A673 (cell line): ENCODE results near the gene OSBPL8. TPM values are rescaled to one million over a fixed set of nuclear protein-coding genes. Genes with fewer than 3 reads are reported as not detected.
A peak's percentile ranks its signal among the peaks of the same experiment; 100 is the strongest.

ENCODE experiments used
- BruUV-seq: library from RNA; stranded (reverse); fragments of 400-500 nt; replicated peaks from 2 replicates; lab custom pipeline; 2021; lab: Mats Ljungman, UMichigan
- CTCF ChIA-PET: fragments of 300-600 bp; sonication (Branson Sonifier 250); formaldehyde crosslinking; loops from one replicate; lab custom pipeline; 2022; ENCODE audit warnings: antibody characterized with exemption; lab: Charles Lee
- POLR2A ChIA-PET: fragments of 300-600 bp; sonication (Branson Sonifier 250); formaldehyde crosslinking; loops from one replicate; lab custom pipeline; 2022; ENCODE audit warnings: antibody characterized with exemption; ENCODE audit not compliant: low non-redundant PET; lab: Charles Lee
- DNase-seq: peaks from one replicate; pipeline ENCODE4 v3.0.0-alpha.2; 2015; ENCODE audit warnings: low spot score
- H3K27ac ChIP-seq: fragments of 200-600 bp; sonication (generic); 2 replicates; pipeline ENCODE4 v1.5.1; 2016; ENCODE audit warnings: mixed run types, low read depth, mild to moderate bottlenecking, mixed read lengths, antibody characterized with exemption, low read length; ENCODE audit not compliant: poor library complexity, severe bottlenecking
- H3K27me3 ChIP-seq: fragments of 200-600 bp; sonication (generic); replicated peaks from 2 replicates; pipeline ENCODE4 v1.6.1; 2017; ENCODE audit warnings: mixed run types, low read depth, mild to moderate bottlenecking, mixed read lengths, antibody characterized with exemption, low read length; ENCODE audit not compliant: insufficient read depth, poor library complexity
- H3K36me3 ChIP-seq: fragments of 200-600 bp; sonication (generic); 2 replicates; pipeline ENCODE4 v1.6.1; 2016; ENCODE audit warnings: mixed run types, mild to moderate bottlenecking, mixed read lengths, antibody characterized with exemption, low read length; ENCODE audit not compliant: insufficient read depth, poor library complexity, severe bottlenecking
- H3K4me1 ChIP-seq: fragments of 200-600 bp; sonication (generic); 2 replicates; pipeline ENCODE4 v1.6.1; 2017; ENCODE audit warnings: mixed run types, mild to moderate bottlenecking, mixed read lengths, antibody characterized with exemption, low read length; ENCODE audit not compliant: insufficient read depth, poor library complexity, severe bottlenecking
- H3K4me3 ChIP-seq: fragments of 200-600 bp; sonication (generic); 2 replicates; pipeline ENCODE4 v1.5.1; 2016; ENCODE audit warnings: low read depth, mixed run types, mild to moderate bottlenecking, mixed read lengths, low read length; ENCODE audit not compliant: poor library complexity, severe bottlenecking
- H3K9me3 ChIP-seq: fragments of 200-600 bp; sonication (generic); 2 replicates; pipeline ENCODE4 v1.6.1; 2016; ENCODE audit warnings: mixed run types, low read depth, mild to moderate bottlenecking, mixed read lengths, antibody characterized with exemption, low read length; ENCODE audit not compliant: poor library complexity, severe bottlenecking
- EZH2 ChIP-seq: fragments of 200-600 bp; sonication (generic); IDR thresholded peaks from 2 replicates; pipeline ENCODE4 v1.6.1; 2017; ENCODE audit warnings: borderline replicate concordance, low read depth, mild to moderate bottlenecking, mixed read lengths, antibody characterized with exemption, low read length; ENCODE audit not compliant: poor library complexity, severe bottlenecking
- intact Hi-C: fragments of 100-400 bp; cut with micrococcal nuclease; formaldehyde crosslinking; loops from one replicate; pipeline ENCODE4 v1.10.0; 2022; ENCODE audit not compliant: unreplicated experiment
- total RNA-seq: library from RNA; stranded (reverse); gene quantifications from 2 replicates; pipeline ENCODE4 v1.2.3, GENCODE V29; 2021
- TF ChIP-seq, protein P1 (sequence below): fragments of 300-800, 200-600 bp; sonication (generic); conservative IDR thresholded peaks from 2 replicates; pipeline ENCODE4 v1.5.1; 2017; ENCODE audit warnings: low read depth, mild to moderate bottlenecking, antibody characterized with exemption, low read length, moderate library complexity, mixed read lengths

The OSBPL8 gene
- total RNA-seq, 1 experiment from 2014 or later: 86.1 TPM

GRCh38 chr12:76451528-76451927 is 108.0 kb downstream of the OSBPL8 start:
- no TSS peak for BruUV-seq
- peaks cover 19% of the 10 kb centered on the region for H3K4me1 ChIP-seq
- no peak overlapping the region for H3K4me3 ChIP-seq
- CTCF ChIA-PET: no interaction called here
- TF ChIP-seq, protein P1, sequence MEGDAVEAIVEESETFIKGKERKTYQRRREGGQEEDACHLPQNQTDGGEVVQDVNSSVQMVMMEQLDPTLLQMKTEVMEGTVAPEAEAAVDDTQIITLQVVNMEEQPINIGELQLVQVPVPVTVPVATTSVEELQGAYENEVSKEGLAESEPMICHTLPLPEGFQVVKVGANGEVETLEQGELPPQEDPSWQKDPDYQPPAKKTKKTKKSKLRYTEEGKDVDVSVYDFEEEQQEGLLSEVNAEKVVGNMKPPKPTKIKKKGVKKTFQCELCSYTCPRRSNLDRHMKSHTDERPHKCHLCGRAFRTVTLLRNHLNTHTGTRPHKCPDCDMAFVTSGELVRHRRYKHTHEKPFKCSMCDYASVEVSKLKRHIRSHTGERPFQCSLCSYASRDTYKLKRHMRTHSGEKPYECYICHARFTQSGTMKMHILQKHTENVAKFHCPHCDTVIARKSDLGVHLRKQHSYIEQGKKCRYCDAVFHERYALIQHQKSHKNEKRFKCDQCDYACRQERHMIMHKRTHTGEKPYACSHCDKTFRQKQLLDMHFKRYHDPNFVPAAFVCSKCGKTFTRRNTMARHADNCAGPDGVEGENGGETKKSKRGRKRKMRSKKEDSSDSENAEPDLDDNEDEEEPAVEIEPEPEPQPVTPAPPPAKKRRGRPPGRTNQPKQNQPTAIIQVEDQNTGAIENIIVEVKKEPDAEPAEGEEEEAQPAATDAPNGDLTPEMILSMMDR: no peak
- no peak for TF ChIP-seq EZH2
- POLR2A ChIA-PET: no interaction called here
- intact Hi-C loops: loop anchor here (10.0 kb wide), 3 partner anchors 367 to 1117 kb away; partner anchors contain the start of genes CAPS2, GLIPR1L1 and NAP1L1
- no peak for DNase-seq
- H3K27me3 ChIP-seq: no peaks in the 10 kb centered on the region
- H3K27ac ChIP-seq: no peak overlapping the region
- no peaks in the 10 kb centered on the region for H3K36me3 ChIP-seq
- no peaks in the 10 kb centered on the region for H3K9me3 ChIP-seq

GRCh38 chr12:76450690-76451089 is 108.9 kb downstream of the OSBPL8 start:
- Histone ChIP-seq H3K36me3 (no peaks in the 10 kb centered on the region), H3K9me3 (no peaks in the 10 kb centered on the region), H3K4me3 (no peak overlapping the region), H3K4me1 (peaks cover 19% of the 10 kb centered on the region), H3K27ac (peak overlapping the region; percentile 68), H3K27me3 (no peaks in the 10 kb centered on the region)
- ChIA-PET POLR2A (no interaction called here), CTCF (no interaction called here)
- TF ChIP-seq EZH2: no peak
- TF ChIP-seq, protein P1: no peak
- no TSS peak for BruUV-seq
- intact Hi-C loops: loop anchor here (10.0 kb wide), 3 partner anchors 366 to 1116 kb away; partner anchors contain the start of genes CAPS2, GLIPR1L1 and NAP1L1
- DNase-seq: peak; percentile 80

DNA sequence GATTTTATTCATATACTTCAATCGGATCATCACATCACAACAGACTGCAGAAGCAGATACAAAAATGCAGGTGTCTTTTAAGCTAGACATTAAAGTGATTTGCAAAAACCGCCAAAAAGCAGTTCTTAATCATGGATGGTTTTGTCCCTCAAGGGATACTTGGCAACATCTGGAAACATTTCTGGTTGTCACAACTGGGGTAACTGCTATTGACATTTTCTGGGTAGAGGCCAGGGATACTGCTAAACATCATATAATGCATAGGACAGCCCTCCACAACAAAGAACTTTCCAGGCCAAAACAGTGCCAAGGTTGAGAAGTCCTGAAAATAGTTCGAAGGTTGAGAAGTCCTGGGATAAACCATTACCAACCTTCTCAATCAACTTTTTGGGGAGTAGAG is 109.6 kb downstream of the OSBPL8 start:
- intact Hi-C loops: loop anchor here (10.0 kb wide), 3 partner anchors 365 to 1115 kb away; partner anchors contain the start of genes CAPS2, GLIPR1L1 and NAP1L1
- peaks cover 13% of the 10 kb centered on the region for H3K4me1 ChIP-seq

More for the DNA sequence above, 109.6 kb downstream of the OSBPL8 start:
- ChIA-PET CTCF (no interaction called here), POLR2A (interaction anchor here (0.6 kb wide), 1 partner anchor 49 kb away, joined by 3 read pairs; no protein-coding TSS in a partner anchor)
- H3K27ac ChIP-seq: peak overlapping the region; percentile 58
- no peak for TF ChIP-seq EZH2
- TF ChIP-seq, protein P1: no peak
- no peaks in the 10 kb centered on the region for H3K27me3 ChIP-seq
- H3K4me3 ChIP-seq: no peak overlapping the region
- no peaks in the 10 kb centered on the region for H3K36me3 ChIP-seq
- peak; percentile 48 for DNase-seq
- no TSS peak for BruUV-seq
- H3K9me3 ChIP-seq: no peaks in the 10 kb centered on the region
